GM21825 (cell line): ENCODE results near the gene TXNL4B.

Experiments
- ATAC-seq: cut with Tn5 transposase; IDR thresholded peaks from one replicate; pipeline ENCODE4 v1.9.1; 2021; ENCODE audit warnings: mild to moderate bottlenecking, moderate library complexity; ENCODE audit not compliant: unreplicated experiment

TXNL4B gene

GRCh38 chr16:72042157-72042660 lies 51.2 kb downstream of the TXNL4B start:
- ATAC-seq: no peak

- no peak for ATAC-seq
Observed at GRCh38 chr16:72036098-72036497, 57.3 kb downstream of the TXNL4B start.
